Sigmoid colon (tissue), 4 donors: ENCODE measurements around the gene POLR2J2.
"Not testable (repeated sequence)": the region's sequence is repeated elsewhere in the genome, so short reads cannot be mapped to it uniquely, and the experiment has no call there.

Experiments
- POLR2A ChIP-seq, 2 donors: fragments of 450-650 bp; IDR thresholded peaks; one replicate each; pipeline ENCODE4 v1.6.1; 2016; ENCODE audit warnings: antibody characterized with exemption in 2 of 2, mild to moderate bottlenecking in 2 of 2, moderate library complexity in 2 of 2
- POLR2AphosphoS5 ChIP-seq, 4 donors: sonication (generic); formaldehyde crosslinking; IDR thresholded peaks; one replicate each; pipeline ENCODE4 v1.6.1; 2017; ENCODE audit warnings: antibody characterized with exemption in 4 of 4
- TF ChIP-seq, protein P1 (sequence below), 4 experiments: fragments of 450-650 bp in 3 of 4; fragments of 200-600 bp in 1 of 4; IDR thresholded peaks; one replicate each; pipeline ENCODE4 v1.5.1; 2016 to 2019; ENCODE audit warnings: antibody characterized with exemption in 4 of 4, mild to moderate bottlenecking in 3 of 4, moderate library complexity in 2 of 4

DNA sequence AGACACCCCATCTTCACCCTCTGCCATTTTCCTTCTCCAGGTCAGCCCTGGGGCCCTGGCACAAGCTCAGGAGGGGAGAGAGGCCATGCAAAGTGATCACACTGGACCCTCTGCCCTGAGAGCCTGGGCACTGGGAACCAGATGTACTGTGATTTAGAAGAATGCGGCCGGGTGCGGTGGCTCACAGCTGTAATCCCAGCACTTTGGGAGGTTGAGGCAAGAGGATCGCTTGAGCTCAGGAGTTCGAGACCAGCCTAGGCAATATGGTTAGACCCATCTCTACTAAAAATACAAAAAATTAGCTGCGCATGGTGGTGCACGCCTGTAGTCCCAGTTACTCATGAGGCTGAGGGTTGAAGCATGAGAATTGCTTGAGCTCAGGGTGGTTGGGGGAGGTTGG is 23.6 kb downstream of the POLR2J2 start:
- not testable (repeated sequence) for TF ChIP-seq POLR2A, POLR2AphosphoS5 (IDR thresholded peaks at IDR 0.05)
- TF ChIP-seq, protein P1, sequence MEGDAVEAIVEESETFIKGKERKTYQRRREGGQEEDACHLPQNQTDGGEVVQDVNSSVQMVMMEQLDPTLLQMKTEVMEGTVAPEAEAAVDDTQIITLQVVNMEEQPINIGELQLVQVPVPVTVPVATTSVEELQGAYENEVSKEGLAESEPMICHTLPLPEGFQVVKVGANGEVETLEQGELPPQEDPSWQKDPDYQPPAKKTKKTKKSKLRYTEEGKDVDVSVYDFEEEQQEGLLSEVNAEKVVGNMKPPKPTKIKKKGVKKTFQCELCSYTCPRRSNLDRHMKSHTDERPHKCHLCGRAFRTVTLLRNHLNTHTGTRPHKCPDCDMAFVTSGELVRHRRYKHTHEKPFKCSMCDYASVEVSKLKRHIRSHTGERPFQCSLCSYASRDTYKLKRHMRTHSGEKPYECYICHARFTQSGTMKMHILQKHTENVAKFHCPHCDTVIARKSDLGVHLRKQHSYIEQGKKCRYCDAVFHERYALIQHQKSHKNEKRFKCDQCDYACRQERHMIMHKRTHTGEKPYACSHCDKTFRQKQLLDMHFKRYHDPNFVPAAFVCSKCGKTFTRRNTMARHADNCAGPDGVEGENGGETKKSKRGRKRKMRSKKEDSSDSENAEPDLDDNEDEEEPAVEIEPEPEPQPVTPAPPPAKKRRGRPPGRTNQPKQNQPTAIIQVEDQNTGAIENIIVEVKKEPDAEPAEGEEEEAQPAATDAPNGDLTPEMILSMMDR (IDR thresholded peaks at IDR 0.05) = not testable (repeated sequence)
